NT2/D1 (cell line): Measurements from ENCODE around the gene PLCL1.

ENCODE experiments used
- DNase-seq: peaks from one replicate; pipeline ENCODE4 v3.0.0-alpha.2; 2011; ENCODE audit warnings: low read depth, low spot score
- H3K27me3 ChIP-seq: 2 replicates; pipeline ENCODE4 v1.6.0; 2011; ENCODE audit warnings: mild to moderate bottlenecking; ENCODE audit not compliant: insufficient read length, insufficient read depth
- H3K36me3 ChIP-seq: 2 replicates; pipeline ENCODE4 v1.6.1; 2011; ENCODE audit warnings: mild to moderate bottlenecking, low read length, mixed read lengths; ENCODE audit not compliant: insufficient read depth, insufficient read length
- H3K4me1 ChIP-seq: 2 replicates; pipeline ENCODE4 v1.5.1; 2011; ENCODE audit not compliant: insufficient read depth, insufficient read length
- H3K4me3 ChIP-seq: 2 replicates; pipeline ENCODE4 v1.5.1; 2011; ENCODE audit warnings: low read depth; ENCODE audit not compliant: insufficient read length
- H3K9ac ChIP-seq: 2 replicates; pipeline ENCODE4 v1.6.0; 2011; ENCODE audit warnings: low read depth; ENCODE audit not compliant: insufficient read length
- H3K9me3 ChIP-seq: 2 replicates; pipeline ENCODE4 v1.5.1; 2011; ENCODE audit warnings: mild to moderate bottlenecking, low read length; ENCODE audit not compliant: insufficient read depth
- SUZ12 ChIP-seq: IDR thresholded peaks from 2 replicates; pipeline ENCODE4 v1.6.1; 2011; ENCODE audit not compliant: insufficient read length, insufficient read depth; ENCODE audit errors: extremely low read depth
- YY1 ChIP-seq: IDR thresholded peaks from 2 replicates; pipeline ENCODE4 v1.6.1; 2011; ENCODE audit not compliant: insufficient read length, insufficient read depth
- ZNF274 ChIP-seq: IDR thresholded peaks from 2 replicates; pipeline ENCODE4 v1.6.1; 2011; ENCODE audit warnings: mild to moderate bottlenecking, low read depth, low read length

PLCL1 gene

DNA sequence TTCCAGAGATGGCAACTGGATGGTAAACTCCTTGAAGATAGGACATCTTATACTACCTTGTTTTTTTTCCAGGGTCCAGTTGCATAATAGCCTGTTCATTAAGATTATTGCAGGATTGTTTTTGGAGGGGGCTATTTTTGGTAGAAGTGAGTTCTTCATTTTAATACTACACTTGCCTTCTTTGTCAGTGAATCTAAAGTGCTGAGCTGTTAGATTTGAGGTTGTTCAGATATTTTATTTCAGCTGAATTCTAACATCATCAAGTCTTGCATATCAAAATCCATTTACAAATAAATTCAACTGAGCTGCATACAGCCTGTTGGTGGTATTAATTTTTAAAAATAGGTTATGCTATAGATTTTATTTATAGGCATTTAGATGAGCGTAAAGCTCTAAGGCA, 72.1 kb downstream of the PLCL1 start:
- no peak overlapping the region for H3K9ac ChIP-seq
- no peaks in the 10 kb centered on the region for H3K27me3 ChIP-seq
- no peak overlapping the region for H3K4me3 ChIP-seq
- no peaks in the 10 kb centered on the region for H3K4me1 ChIP-seq
- H3K9me3 ChIP-seq: no peaks in the 10 kb centered on the region
- TF ChIP-seq SUZ12 (no peak), YY1 (no peak), ZNF274 (no peak)
- DNase-seq: no peak
- H3K36me3 ChIP-seq: no peaks in the 10 kb centered on the region

DNA sequence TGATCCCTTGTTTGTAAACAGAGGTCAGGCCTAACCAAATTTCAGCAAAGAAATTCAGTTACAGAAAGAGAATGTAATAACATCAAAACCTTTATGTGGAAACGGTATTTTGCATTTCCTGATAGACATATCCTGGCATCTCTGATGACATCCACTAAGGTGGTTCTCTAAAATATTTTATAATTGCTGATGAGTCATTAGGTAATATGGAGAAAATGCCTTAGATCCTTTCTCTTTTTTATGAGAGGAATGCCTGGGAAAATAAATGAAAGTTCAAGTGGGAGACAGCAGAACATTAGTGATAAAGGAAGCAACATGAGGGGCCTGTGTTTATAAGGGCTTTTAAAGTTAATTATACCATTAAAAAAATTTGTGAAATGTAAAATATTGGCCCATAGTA, 72.6 kb downstream of the PLCL1 start:
- DNase-seq: no peak
- no peak overlapping the region for H3K4me3 ChIP-seq
- H3K36me3 ChIP-seq: no peaks in the 10 kb centered on the region
- TF ChIP-seq ZNF274 (no peak), YY1 (no peak), SUZ12 (no peak)
- H3K4me1 ChIP-seq: no peaks in the 10 kb centered on the region
- no peaks in the 10 kb centered on the region for H3K9me3 ChIP-seq
- H3K27me3 ChIP-seq: no peaks in the 10 kb centered on the region
- H3K9ac ChIP-seq: no peak overlapping the region

DNA sequence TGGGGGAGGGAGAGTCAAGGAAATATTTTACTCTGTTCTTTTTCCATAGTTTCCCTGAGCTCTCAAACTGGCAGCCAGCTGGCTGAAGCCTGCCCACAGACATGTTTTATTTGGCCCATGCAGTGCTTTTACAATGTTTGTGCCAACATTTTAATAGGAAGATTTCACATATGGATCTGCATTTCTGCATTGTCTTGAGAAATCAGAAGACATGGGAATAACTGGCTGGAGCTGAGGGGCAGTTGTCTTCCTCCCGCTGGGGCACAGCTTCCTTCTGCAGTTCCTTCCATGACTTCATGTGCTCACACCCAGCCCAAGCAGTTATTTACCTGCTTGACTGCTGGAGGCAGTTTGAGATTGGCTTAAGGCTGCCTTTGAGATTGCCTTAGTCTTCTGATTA, 74.4 kb downstream of the PLCL1 start:
- DNase-seq: no peak
- Histone ChIP-seq H3K36me3 (no peaks in the 10 kb centered on the region), H3K4me3 (no peak overlapping the region), H3K9me3 (no peaks in the 10 kb centered on the region), H3K4me1 (no peaks in the 10 kb centered on the region), H3K9ac (no peak overlapping the region), H3K27me3 (no peaks in the 10 kb centered on the region)
- no peak for TF ChIP-seq SUZ12
- TF ChIP-seq YY1: no peak
- no peak for TF ChIP-seq ZNF274

DNA sequence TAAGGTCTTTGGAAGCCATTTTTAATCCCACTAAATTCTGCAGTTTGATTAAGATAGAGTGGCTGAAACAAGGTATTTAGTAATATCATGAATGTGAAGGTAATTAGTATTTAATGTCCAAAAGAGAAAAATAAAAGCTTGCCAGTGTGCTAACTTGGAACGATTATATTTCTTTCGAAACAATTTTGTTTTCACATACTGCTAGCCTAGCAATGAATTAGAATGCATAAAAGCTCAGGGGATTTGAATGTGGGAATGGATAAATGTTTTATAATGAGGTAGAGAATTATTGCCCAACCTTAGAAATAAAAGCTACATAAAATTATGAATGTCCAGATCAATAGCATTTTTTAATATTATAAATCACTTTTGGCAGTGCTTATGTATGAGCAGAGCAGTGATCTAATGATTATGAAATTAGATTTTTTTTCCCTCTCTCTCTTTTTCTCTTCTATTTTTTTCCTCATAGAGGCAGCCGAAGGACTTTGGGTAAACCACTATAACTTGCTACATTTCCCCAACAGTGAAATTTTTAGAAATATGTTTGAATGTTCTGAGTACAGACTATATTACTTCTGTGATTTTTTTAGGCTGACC, 75.5 kb downstream of the PLCL1 start:
- Histone ChIP-seq H3K36me3 (no peaks in the 10 kb centered on the region), H3K4me1 (no peaks in the 10 kb centered on the region), H3K4me3 (no peak overlapping the region), H3K9ac (no peak overlapping the region), H3K9me3 (no peaks in the 10 kb centered on the region), H3K27me3 (no peaks in the 10 kb centered on the region)
- no peak for DNase-seq
- TF ChIP-seq YY1 (no peak), ZNF274 (no peak), SUZ12 (no peak)

DNA sequence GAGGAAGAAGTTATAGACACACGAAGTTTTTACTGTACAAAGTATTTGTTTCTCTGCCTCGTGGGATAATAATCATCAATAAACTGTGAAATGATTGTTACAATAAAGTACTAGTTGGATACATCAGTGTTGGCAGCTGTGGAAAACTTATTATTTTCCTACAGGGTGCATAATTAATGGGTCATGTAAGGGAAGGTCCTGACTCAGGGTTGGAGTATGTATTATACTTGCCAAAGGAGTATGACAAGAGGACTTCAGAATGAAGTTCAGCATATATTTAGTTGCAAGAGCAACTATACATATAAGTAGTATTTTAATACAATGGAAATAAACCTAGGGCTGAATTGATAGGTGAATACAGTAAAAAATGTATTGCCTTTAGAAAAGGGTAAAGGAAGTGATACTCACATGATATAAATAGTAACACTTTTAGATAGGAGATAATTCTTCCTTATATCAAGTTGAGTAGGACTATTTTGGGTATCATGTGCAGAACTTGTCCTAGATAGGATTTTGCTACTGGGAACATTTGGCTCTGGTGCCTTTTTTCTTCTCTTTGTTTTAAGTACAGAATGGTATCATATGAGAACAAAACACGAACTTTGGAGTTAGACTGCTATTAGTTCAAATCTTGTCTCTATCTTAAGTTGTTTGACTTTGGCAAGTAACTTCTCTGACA, 79.1 kb downstream of the PLCL1 start:
- no peak for DNase-seq
- TF ChIP-seq ZNF274 (no peak), SUZ12 (no peak), YY1 (no peak)
- H3K9ac ChIP-seq: no peak overlapping the region
- H3K36me3 ChIP-seq: no peaks in the 10 kb centered on the region
- no peak overlapping the region for H3K4me3 ChIP-seq
- no peaks in the 10 kb centered on the region for H3K9me3 ChIP-seq
- no peaks in the 10 kb centered on the region for H3K27me3 ChIP-seq
- no peaks in the 10 kb centered on the region for H3K4me1 ChIP-seq

DNA sequence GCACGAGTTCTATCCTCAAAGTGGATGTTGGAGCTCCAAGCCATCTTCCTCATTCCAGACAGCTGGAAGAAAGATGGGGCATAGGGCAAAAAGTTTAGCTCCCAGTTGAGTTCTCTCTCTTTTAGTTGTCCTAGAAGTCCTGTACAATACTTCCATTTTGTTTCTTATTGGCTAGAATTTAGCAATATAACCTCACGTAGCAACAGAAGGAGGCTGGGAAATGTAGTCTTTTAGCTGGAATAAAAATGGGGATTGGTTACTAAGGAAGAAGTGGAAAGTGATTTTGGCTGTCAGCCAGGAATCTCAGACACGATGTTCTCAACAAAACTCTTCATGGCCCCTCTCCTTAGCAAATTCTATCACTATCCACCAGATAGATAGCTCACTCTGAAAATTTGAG, 79.9 kb downstream of the PLCL1 start:
- no peak overlapping the region for H3K4me3 ChIP-seq
- no peaks in the 10 kb centered on the region for H3K9me3 ChIP-seq
- DNase-seq: no peak
- no peak overlapping the region for H3K9ac ChIP-seq
- no peaks in the 10 kb centered on the region for H3K27me3 ChIP-seq
- no peak for TF ChIP-seq ZNF274
- no peak for TF ChIP-seq SUZ12
- H3K36me3 ChIP-seq: no peaks in the 10 kb centered on the region
- no peaks in the 10 kb centered on the region for H3K4me1 ChIP-seq

DNA sequence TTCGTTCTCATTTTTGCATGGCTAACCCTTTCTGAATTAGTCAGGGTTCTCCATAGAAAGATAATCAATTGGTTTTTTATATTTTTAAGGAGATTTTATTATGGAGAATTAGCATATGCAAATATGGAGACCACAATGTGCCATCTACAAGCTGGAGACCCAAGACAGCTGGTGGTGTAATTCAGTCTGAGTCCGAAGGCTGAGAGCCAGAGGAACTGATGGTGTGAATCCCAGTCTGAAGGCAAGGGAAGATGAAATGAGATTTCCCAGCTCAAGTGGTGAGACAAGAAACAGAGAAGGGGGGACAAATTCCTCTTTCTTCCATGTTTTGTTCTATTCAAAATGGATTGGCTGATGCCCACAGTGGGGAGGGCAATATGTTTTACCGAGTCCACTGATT, 80.7 kb downstream of the PLCL1 start:
- Histone ChIP-seq H3K9me3 (no peaks in the 10 kb centered on the region), H3K27me3 (no peaks in the 10 kb centered on the region), H3K9ac (no peak overlapping the region), H3K4me1 (no peaks in the 10 kb centered on the region), H3K36me3 (no peaks in the 10 kb centered on the region), H3K4me3 (no peak overlapping the region)
- TF ChIP-seq SUZ12 (no peak), ZNF274 (no peak), YY1 (no peak)
- no peak for DNase-seq

DNA sequence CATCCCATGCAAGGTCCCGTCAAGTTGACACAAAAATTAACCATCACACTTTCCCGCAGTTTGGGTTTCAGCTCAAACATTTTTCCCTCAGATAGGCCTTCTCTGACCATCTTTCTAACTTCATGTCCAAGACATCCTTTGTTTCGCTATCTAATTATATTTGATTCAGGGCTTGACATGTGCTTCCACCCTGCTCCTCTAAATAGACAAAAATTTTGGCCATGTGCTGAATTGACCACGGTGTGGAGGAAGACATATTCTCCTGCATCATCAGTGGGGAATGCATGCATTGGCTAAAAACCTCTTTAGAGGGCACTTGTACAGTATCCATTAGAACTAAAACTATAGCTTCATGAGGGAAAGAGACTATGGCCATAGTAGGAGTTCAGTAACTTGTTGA, 81.2 kb downstream of the PLCL1 start:
- H3K9ac ChIP-seq: no peak overlapping the region
- no peak for DNase-seq
- H3K9me3 ChIP-seq: no peaks in the 10 kb centered on the region
- no peaks in the 10 kb centered on the region for H3K4me1 ChIP-seq
- no peak overlapping the region for H3K4me3 ChIP-seq
- no peaks in the 10 kb centered on the region for H3K36me3 ChIP-seq
- H3K27me3 ChIP-seq: no peaks in the 10 kb centered on the region
- TF ChIP-seq SUZ12: no peak
- TF ChIP-seq ZNF274: no peak
- TF ChIP-seq YY1: no peak
